Measurements from ENCODE around the gene IGF2BP2. TPM values are rescaled to one million over a fixed set of nuclear protein-coding genes. Genes with fewer than 3 reads are reported as not detected.

The IGF2BP2 gene
- total and polyA plus RNA-seq, 9 of the 15 experiments (the other 6 are each of a cell fraction or from before 2014, with no cell fraction given) = 3.2 to 59.6 (median 30.5) TPM

DNA sequence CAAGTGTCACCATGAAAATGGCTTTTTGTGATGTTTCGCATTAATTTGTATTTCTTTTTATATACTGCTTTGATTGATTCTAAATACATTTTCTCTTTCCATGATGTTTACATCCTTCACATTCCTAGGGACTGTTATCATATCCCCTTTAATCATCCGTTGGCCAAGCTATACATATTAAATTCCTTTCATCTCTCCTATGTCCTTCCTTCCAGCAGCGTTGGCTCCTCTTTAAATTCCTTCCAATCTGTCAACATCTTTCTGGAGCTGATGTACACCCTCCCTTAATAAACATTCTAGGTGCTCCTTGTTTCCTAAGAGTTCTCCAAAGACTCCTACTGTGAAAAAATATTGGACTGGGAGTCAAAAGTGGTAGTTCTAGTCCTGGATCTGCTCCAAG is 87.8 kb downstream of the IGF2BP2 start:
- H3K4me1 ChIP-seq (replicated peaks in 1 of 2; ENCODE audit: control insufficient read depth in 2 of 2, insufficient read depth in 2 of 2, low read length in 2 of 2) = peaks cover 8 to 33% of the 10 kb centered on the region in 2 experiments; a peak in 4 of 5 replicates
- DNase-seq (ENCODE audit: extremely low read depth in 1 of 4, low spot score in 3 of 4) (no peak), FAIRE-seq (no peak), ATAC-seq (no peak)
- H3K79me2 ChIP-seq (ENCODE audit: control insufficient read depth, insufficient read depth, low read length) = peaks cover 83% of the 10 kb centered on the region
- CTCF ChIA-PET (ENCODE audit: low intra/inter-chr PET ratio) = no interaction called here
- no peak overlapping the region for H2AFZ ChIP-seq (ENCODE audit: low read depth, low read length)
- H4K20me1 ChIP-seq (replicated peaks; ENCODE audit: control insufficient read depth, insufficient read depth, low read length) = peaks cover 24% of the 10 kb centered on the region
- intact Hi-C loops (cut with micrococcal nuclease) = no loop called here
- no peak overlapping the region for H3K4me3 ChIP-seq
- H3K9ac ChIP-seq (ENCODE audit: insufficient read depth in 1 of 2, low read depth in 2 of 2, low read length in 2 of 2) = no peak overlapping the region
- in situ Hi-C loops (cut with MboI) = no loop called here
- no peaks in the 10 kb centered on the region for H3K27me3 ChIP-seq (ENCODE audit: control insufficient read depth in 2 of 2, insufficient read depth in 2 of 2, low read length in 2 of 2)
- POLR2A ChIA-PET = interaction anchor here (0.6 to 5.8 kb wide), 3 partner anchors 153 to 1800 kb away, joined by 3 to 48 read pairs (median 3); no protein-coding TSS in a partner anchor
- no peaks in the 10 kb centered on the region for H3K36me3 ChIP-seq (ENCODE audit: control insufficient read depth, insufficient read depth, low read length)
- 23% methylated on average over 3 of the region's 3 CpGs for WGBS (ENCODE audit: insufficient coverage, low coverage, missing lambda C conversion rate)
- TF ChIP-seq SETDB1 (IDR thresholded peaks at IDR 0.05; ENCODE audit: low read length) = no peak
- TF ChIP-seq RHOXF2B (CRISPR knock-in tag; conservative IDR thresholded peaks at IDR 0.05) = no peak
- no peak for TF ChIP-seq TAF7 (tag; IDR thresholded peaks at IDR 0.05)
- no peak for TF ChIP-seq PTRF (tag; IDR thresholded peaks at IDR 0.05)
- TF ChIP-seq GABPB2 (CRISPR knock-in tag; conservative IDR thresholded peaks at IDR 0.05) = no peak
- no peak for TF ChIP-seq SRF (CRISPR knock-in tag; IDR thresholded peaks at IDR 0.05)
- no peak for TF ChIP-seq ZNF408 (CRISPR knock-in tag; IDR thresholded peaks at IDR 0.05; ENCODE audit: low read depth)
- no peak for TF ChIP-seq ELF2 (CRISPR knock-in tag; IDR thresholded peaks at IDR 0.05)
- no peak for TF ChIP-seq TSC22D4 (tag; IDR thresholded peaks at IDR 0.05)
- TF ChIP-seq OTX1 (CRISPR knock-in tag; IDR thresholded peaks at IDR 0.05) = no peak
- TF ChIP-seq ZNF707 (CRISPR knock-in tag; conservative IDR thresholded peaks at IDR 0.05) = no peak
- H3K27ac ChIP-seq (ENCODE audit: extremely low read depth, low read depth, low read length) = no peak overlapping the region
- no peak overlapping the region for H3K4me2 ChIP-seq (ENCODE audit: insufficient read depth, low read length)
- H3K9me3 ChIP-seq (replicated peaks; ENCODE audit: control insufficient read depth, insufficient read depth, low read depth, low read length) = no peaks in the 10 kb centered on the region
- no peaks in the 10 kb centered on the region for H3K9me1 ChIP-seq (ENCODE audit: control insufficient read depth, insufficient read depth, low read length)
- no TSS peak for BruUV-seq (replicated peaks)
